Retinal pigment epithelial cell (primary cell): Measurements from ENCODE around the gene BBOX1.

Experiments
- DNase-seq: peaks from one replicate; pipeline ENCODE4 v3.0.0-alpha.2; 2010; ENCODE audit warnings: low read depth
- H3K4me3 ChIP-seq: 2 replicates; pipeline ENCODE4 v1.5.1; 2011; ENCODE audit warnings: mild to moderate bottlenecking, low read length, control low read depth, moderate library complexity
- TF ChIP-seq, protein P1 (sequence below): conservative IDR thresholded peaks from 2 replicates; pipeline ENCODE4 v1.5.1; 2011; ENCODE audit warnings: low read depth, low read length, control low read depth, inconsistent platforms

Gene BBOX1

DNA sequence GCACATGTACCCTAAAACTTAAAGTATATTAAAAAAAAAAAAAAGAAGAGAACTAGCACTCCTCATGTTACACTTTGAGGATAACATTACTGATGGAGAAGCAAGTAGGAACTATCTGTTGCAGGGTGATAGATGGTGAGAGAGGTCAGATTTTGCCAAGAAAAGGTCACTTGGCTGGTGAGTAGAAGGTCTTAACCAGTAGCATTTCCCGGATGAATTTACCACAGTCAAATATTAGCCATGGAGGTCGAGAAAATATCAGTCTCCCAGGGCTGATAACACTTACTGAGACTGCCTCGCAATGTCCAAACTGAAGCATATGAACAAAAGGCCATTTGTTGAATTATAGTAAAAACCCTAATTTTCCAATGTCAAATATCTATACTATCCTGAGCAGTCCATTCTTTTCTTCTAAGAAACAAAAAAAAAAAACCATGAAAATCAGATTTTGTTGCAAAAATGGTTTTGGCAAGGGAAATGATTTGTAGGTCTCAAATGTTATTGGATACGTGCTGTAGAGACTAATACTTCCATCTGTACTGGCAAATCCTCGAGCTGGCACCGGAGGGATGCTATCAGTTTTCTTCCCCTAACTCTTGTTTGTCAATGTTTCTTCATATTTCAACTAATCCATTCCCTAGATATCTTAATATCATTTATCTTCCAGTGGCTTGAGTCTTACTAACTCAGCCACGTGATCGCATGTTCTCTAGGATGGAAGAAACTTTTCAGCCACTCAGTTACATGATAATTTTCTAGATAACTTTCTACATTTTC lies 14.5 kb upstream of the BBOX1 start:
- no peak for DNase-seq
- TF ChIP-seq, protein P1, sequence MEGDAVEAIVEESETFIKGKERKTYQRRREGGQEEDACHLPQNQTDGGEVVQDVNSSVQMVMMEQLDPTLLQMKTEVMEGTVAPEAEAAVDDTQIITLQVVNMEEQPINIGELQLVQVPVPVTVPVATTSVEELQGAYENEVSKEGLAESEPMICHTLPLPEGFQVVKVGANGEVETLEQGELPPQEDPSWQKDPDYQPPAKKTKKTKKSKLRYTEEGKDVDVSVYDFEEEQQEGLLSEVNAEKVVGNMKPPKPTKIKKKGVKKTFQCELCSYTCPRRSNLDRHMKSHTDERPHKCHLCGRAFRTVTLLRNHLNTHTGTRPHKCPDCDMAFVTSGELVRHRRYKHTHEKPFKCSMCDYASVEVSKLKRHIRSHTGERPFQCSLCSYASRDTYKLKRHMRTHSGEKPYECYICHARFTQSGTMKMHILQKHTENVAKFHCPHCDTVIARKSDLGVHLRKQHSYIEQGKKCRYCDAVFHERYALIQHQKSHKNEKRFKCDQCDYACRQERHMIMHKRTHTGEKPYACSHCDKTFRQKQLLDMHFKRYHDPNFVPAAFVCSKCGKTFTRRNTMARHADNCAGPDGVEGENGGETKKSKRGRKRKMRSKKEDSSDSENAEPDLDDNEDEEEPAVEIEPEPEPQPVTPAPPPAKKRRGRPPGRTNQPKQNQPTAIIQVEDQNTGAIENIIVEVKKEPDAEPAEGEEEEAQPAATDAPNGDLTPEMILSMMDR, result no peak

DNA sequence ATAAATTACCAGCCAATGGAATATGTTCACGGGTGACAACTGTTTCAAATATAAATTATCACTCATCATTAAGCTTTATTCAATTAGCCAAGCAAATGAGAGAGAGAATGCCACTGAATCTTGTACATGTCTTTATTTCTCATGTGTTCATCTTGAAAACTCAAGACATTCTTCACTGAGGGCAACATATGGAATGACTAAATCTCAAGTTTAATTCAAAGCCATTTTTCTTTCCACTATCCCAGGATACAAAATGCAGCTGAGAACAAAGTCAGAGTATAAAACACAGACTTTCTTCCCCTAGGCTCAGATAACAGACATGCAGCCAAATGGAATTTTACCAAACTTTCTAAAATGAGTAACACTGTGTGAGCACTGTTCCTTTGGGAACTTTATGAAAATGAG lies 12.1 kb upstream of the BBOX1 start:
- TF ChIP-seq, protein P1, result no peak
- no peak for DNase-seq
- H3K4me3 ChIP-seq, result no peak overlapping the region

More for the DNA sequence above, 14.5 kb upstream of the BBOX1 start:
- no peak overlapping the region for H3K4me3 ChIP-seq

DNA sequence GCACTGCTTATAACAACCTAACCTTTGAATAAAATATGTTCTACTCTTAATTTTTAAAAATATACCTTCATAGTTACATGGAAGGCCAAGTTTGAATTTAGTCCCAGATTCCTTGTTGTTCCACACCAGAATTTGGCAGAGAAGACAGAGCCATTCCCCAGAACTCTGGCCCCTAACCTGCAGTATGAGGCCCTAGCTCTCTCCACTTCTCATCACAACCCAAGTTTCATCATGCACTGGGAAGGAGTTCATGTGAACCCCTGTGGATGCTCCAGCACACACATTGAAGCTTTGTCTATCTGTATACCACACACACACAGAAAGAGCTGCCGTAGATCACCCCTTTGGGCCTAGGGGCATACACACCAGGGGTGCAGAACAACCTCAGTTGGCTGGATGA lies 10.6 kb upstream of the BBOX1 start:
- TF ChIP-seq, protein P1, result no peak
- no peak overlapping the region for H3K4me3 ChIP-seq
- no peak for DNase-seq

DNA sequence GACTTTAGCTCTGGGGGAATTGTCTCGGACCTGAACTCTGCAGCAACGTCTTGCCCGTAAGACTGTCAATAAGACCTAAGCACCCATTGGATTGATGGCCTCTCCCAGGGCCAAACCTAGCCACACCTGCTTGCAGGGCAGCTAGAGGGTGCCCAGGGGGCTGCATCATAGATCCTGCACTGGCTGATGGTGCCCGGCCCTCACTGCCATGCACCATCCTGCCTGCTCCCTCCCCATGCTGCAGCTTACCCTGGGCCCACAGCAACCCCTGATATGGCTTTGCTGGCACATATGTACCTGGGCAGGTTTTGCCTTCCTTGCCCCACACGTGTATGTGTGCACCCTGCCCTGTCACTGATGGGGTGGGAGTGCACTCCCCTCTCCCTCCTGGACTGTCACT lies 8.9 kb upstream of the BBOX1 start:
- no peak for DNase-seq
- no peak overlapping the region for H3K4me3 ChIP-seq
- TF ChIP-seq, protein P1, result no peak

DNA sequence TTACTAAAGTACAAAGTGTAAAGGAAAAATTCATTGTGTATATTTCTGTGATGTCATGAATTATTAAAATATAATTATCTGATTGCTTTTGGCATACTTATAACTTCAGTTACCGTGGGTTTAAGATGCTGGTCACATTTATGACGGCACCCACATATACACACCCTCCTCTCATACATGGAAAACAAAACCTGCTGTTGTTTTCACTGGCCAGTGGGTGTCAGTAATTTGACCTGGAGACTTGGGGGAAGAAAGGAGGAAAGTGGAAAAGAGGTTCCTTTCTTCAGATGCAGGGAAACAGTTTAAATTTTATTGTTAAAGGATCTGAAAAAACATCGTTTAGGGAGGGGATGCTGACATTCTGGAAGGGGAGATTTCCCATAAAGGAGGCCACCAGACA lies 742 bp upstream of the BBOX1 start:
- TF ChIP-seq, protein P1, result no peak
- H3K4me3 ChIP-seq, result no peak overlapping the region
- DNase-seq, result no peak

DNA sequence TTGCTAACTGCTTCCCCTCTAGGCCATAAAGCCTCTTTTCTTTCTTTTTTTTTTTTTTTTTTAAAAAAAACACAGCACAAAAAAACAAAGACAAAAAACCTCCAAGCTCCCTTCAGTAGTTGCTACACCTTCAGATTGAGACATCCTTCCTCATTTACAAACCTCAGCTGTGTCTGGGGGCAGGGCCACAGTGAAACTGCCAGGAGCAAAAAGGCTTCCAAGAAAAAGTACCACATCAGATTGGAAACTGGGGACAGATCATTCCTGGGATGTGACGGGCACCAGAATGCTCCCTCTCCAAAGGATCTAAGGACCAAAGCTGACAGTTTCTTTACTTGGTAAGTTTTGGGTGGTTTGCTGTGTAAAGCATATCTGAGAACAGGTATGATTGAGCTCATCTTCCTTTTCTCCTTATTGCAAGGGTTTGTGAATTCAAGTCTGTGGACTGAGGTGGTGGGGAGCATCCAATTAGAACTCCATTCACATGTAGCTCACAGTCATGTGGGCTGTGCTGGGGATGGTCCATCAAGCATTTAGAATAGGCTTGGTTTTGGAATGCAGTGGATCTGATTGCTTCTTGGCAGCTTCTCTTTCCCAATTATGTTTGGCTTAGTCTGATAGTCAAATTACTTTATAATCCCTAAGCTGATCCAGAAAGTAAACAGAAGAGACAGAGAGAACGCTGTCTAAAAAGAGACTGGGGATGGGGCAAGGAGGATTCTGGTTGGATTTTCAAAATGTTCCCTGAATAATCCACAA lies 705 bp downstream of the BBOX1 start:
- TF ChIP-seq, protein P1, result no peak
- no peak overlapping the region for H3K4me3 ChIP-seq
- peak; percentile 78 for DNase-seq
